Lower leg skin (tissue), 3 donors: Measurements from ENCODE around the gene NFIA.

ENCODE experiments used
- CTCF ChIP-seq, 3 donors: fragments of 450-650 bp; IDR thresholded peaks; one replicate each; pipeline ENCODE4 v1.5.1; 2016; ENCODE audit warnings: antibody characterized with exemption in 3 of 3, mild to moderate bottlenecking in 3 of 3, moderate library complexity in 2 of 3
- POLR2A ChIP-seq, 2 donors: fragments of 450-650 bp; IDR thresholded peaks; one replicate each; pipeline ENCODE4 v1.6.1; 2016 to 2017; ENCODE audit warnings: antibody characterized with exemption in 2 of 2, mild to moderate bottlenecking in 1 of 2, moderate library complexity in 1 of 2

- TF ChIP-seq CTCF (IDR thresholded peaks at IDR 0.05) (no peak), POLR2A (IDR thresholded peaks at IDR 0.05) (no peak)
These were observed 30.5 kb upstream of the NFIA start for GRCh38 chr1:61051719-61052394.
